PC-3 (cell line): ENCODE measurements around the gene CCDC78.

Experiments
- CTCF ChIP-seq: fragments of 300-600 bp; sonication (generic); conservative IDR thresholded peaks from 2 replicates; pipeline ENCODE4 v1.5.1; 2017; ENCODE audit warnings: antibody characterized with exemption, low read depth, mild to moderate bottlenecking, low read length
- EZH2 ChIP-seq: fragments of 300-600 bp; sonication (generic); IDR thresholded peaks from one replicate; pipeline ENCODE4 v1.6.1; 2017; ENCODE audit warnings: antibody characterized with exemption, mild to moderate bottlenecking, low read length; ENCODE audit not compliant: unreplicated experiment

GRCh38 chr16:676913-677312, 49.3 kb downstream of the CCDC78 start:
- no peak for TF ChIP-seq CTCF
- no peak for TF ChIP-seq EZH2
